GM12878 (cell line): ENCODE measurements around the gene SUPT6H. TPM values are rescaled to one million over a fixed set of nuclear protein-coding genes. Genes with fewer than 3 reads are reported as not detected.
A peak's percentile ranks its signal among the peaks of the same experiment; 100 is the strongest.

Experiments
- CHD4 ChIP-seq: fragments of 200-600 bp; sonication (generic); IDR thresholded peaks from 2 replicates; pipeline ENCODE4 v1.6.1; 2016; ENCODE audit warnings: mild to moderate bottlenecking
- EED ChIP-seq: sonication (generic); IDR thresholded peaks from 2 replicates; pipeline ENCODE4 v1.6.1; 2016; ENCODE audit warnings: antibody characterized with exemption, low read depth
- ETV6 ChIP-seq, 2 experiments: fragments of 450-650 bp in 1 of 2; IDR thresholded peaks in 1 of 2; conservative IDR thresholded peaks in 1 of 2; 2 replicates each; pipeline ENCODE4 v1.6.1; 2014; ENCODE audit warnings: antibody characterized with exemption in 1 of 2, borderline replicate concordance in 1 of 2, low read depth in 1 of 2, mild to moderate bottlenecking in 1 of 2, moderate library complexity in 1 of 2
- GATAD2B ChIP-seq: fragments of 450-650 bp; conservative IDR thresholded peaks from 2 replicates; pipeline ENCODE4 v1.6.1; 2017; ENCODE audit warnings: low read depth, mild to moderate bottlenecking, moderate library complexity
- HDGF ChIP-seq: fragments of 450-650 bp; IDR thresholded peaks from 2 replicates; pipeline ENCODE4 v1.6.1; 2016; ENCODE audit warnings: antibody characterized with exemption
- HSF1 ChIP-seq: fragments of 150-350 bp; IDR thresholded peaks from 2 replicates; pipeline ENCODE4 v1.6.1; 2014; ENCODE audit warnings: mild to moderate bottlenecking, low read depth, low read length
- IRF4 ChIP-seq: IDR thresholded peaks from 2 replicates; pipeline ENCODE4 v1.6.1; 2011; ENCODE audit warnings: low read depth, low read length
- KAT2A ChIP-seq: conservative IDR thresholded peaks from 2 replicates; pipeline ENCODE4 v1.6.1; 2011; ENCODE audit warnings: low read depth, low read length; ENCODE audit not compliant: control insufficient read depth
- LARP7 ChIP-seq: fragments of 450-650 bp; IDR thresholded peaks from 2 replicates; pipeline ENCODE4 v1.6.1; 2017; ENCODE audit warnings: mild to moderate bottlenecking
- NKRF ChIP-seq: fragments of 450-650 bp; conservative IDR thresholded peaks from 2 replicates; pipeline ENCODE4 v1.6.1; 2017; ENCODE audit warnings: mild to moderate bottlenecking, moderate library complexity
- RAD21 ChIP-seq: IDR thresholded peaks from 2 replicates; pipeline ENCODE4 v1.6.1; 2011; ENCODE audit warnings: mild to moderate bottlenecking, low read depth, low read length, moderate library complexity; ENCODE audit not compliant: insufficient read depth
- RUNX3 ChIP-seq: IDR thresholded peaks from 2 replicates; pipeline ENCODE4 v1.6.1; 2012; ENCODE audit warnings: low read length, inconsistent platforms
- SMAD1 ChIP-seq: fragments of 450-650 bp; IDR thresholded peaks from 2 replicates; pipeline ENCODE4 v1.6.1; 2018; ENCODE audit warnings: mild to moderate bottlenecking, low read depth; ENCODE audit not compliant: partially characterized antibody
- TARDBP ChIP-seq: IDR thresholded peaks from 2 replicates; pipeline ENCODE4 v1.6.1; 2016; ENCODE audit warnings: borderline replicate concordance
- ZBTB40 ChIP-seq: fragments of 450-650 bp; IDR thresholded peaks from 2 replicates; pipeline ENCODE4 v1.6.1; 2016; ENCODE audit warnings: mild to moderate bottlenecking, moderate library complexity, borderline replicate concordance
- ZSCAN29 ChIP-seq: fragments of 450-650 bp; IDR thresholded peaks from 2 replicates; pipeline ENCODE4 v1.6.1; 2017; ENCODE audit warnings: mild to moderate bottlenecking, moderate library complexity
- polyA plus RNA-seq, 11 experiments: library from polyadenylated mRNA; depleted of rRNA in 4 of 11; unstranded in 6 of 11; stranded (reverse) in 5 of 11; fragments of >200 nt; fragmentation: Nextera tagmentation in 4 of 11; fragmentation: Illumina TruSeq in 1 of 11; extraction: Ambion mirVana in 4 of 11; extraction: Trizol in 1 of 11; gene quantifications; 1 replicate in 1 of 11; 2 replicates in 10 of 11; pipeline versions ENCODE4 v1.2.1 to v1.2.3, GENCODE V29; 2011 to 2016; ENCODE audit warnings: inconsistent platforms in 2 of 11, missing spikeins in 2 of 11, low read depth in 1 of 11
- total RNA-seq, 4 experiments: library from RNA; depleted of rRNA in 3 of 4; stranded (reverse); fragments of >200 nt in 3 of 4; fragmentation: Illumina TruSeq in 1 of 4; extraction: Trizol in 1 of 4; gene quantifications; 2 replicates each; pipeline versions ENCODE4 v1.2.1 to v1.2.3, GENCODE V29; 2013 to 2021
- TF ChIP-seq, protein P1 (sequence below): fragments of 450-650 bp; IDR thresholded peaks from 2 replicates; pipeline ENCODE4 v1.6.1; 2018; ENCODE audit warnings: mild to moderate bottlenecking, low read depth, moderate library complexity; ENCODE audit not compliant: partially characterized antibody
- TF ChIP-seq, protein P2 (sequence below): IDR thresholded peaks from 2 replicates; pipeline ENCODE4 v1.6.1; 2011; ENCODE audit warnings: low read depth, mild to moderate bottlenecking, low read length, moderate library complexity, borderline replicate concordance; ENCODE audit errors: extremely low read depth

Gene SUPT6H
- total and polyA plus RNA-seq, 10 of the 15 experiments (the other 5 are each of a cell fraction or from before 2014, with no cell fraction given): 1.7 to 58.8 (median 37.7) TPM

DNA sequence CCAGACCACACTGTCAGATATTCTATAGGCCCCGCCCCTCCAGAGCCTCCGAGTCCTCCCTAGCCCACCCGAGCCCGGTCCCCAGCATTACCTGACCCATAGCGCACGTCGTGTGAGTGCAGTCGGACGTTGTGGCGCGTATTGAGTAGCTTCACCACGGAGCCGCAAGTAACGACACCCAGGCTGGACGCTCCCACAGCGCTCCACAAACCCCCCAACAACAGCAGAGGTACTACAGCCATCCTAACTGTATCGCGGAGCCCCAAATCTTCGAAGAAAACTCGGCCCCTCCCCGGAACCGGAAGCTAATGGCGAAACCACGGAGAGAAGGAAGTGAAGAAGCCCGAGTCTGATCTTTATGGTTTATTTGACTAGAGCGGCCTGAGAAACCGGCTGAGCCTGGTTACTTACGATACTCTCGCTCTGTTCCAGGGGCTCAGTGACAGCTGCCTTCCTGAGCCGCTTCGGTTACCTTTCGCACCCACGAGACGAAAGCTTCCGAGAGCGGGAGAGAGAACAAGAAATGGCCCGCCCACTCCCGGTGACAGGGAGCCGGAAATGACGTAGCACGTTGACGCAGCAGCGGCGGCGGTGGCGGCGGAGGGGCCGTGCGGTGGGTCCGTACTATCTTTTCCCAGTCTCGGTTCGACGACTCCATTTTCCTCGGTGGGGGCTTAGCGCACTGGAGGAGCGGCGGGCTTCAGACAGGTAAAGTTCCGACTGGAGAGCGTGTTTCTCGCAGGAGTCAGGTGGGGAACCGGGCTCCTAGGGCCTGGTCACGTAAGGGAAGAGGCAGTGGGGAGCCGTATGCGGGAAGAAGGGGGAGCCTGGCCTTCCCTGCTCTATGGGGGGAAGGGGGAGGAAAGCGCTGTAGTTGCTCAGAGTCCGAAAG lies at the start of gene SUPT6H, which contains the start of gene SDF2 (continued):
- TF ChIP-seq RAD21 (no peak), NKRF (peak; percentile 51; the same call in 1 of the 2 replicates), LARP7 (peak; percentile 74), ETV6 (conservative IDR thresholded peaks at IDR 0.05 in 1 of 2, IDR thresholded peaks at IDR 0.05 in 1 of 2; ENCODE audit: borderline replicate concordance in 1 of 2, low read depth in 1 of 2) (peak in 1 of 2 experiments; percentile 81; a peak in 2 of 4 replicates), ZBTB40 (peak; percentile 96), GATAD2B (peak; percentile 62; the same call in 1 of the 2 replicates), KAT2A (no peak), EED (no peak), CHD4 (no peak), ZSCAN29 (no peak), IRF4 (peak; percentile 43; the same call in 1 of the 2 replicates), RUNX3 (peak; percentile 78), TARDBP (peak; percentile 23; the same call in 1 of the 2 replicates), HSF1 (no peak), SMAD1 (peak; percentile 80), HDGF (peak; percentile 67; the same call in 1 of the 2 replicates)
- TF ChIP-seq, protein P1, sequence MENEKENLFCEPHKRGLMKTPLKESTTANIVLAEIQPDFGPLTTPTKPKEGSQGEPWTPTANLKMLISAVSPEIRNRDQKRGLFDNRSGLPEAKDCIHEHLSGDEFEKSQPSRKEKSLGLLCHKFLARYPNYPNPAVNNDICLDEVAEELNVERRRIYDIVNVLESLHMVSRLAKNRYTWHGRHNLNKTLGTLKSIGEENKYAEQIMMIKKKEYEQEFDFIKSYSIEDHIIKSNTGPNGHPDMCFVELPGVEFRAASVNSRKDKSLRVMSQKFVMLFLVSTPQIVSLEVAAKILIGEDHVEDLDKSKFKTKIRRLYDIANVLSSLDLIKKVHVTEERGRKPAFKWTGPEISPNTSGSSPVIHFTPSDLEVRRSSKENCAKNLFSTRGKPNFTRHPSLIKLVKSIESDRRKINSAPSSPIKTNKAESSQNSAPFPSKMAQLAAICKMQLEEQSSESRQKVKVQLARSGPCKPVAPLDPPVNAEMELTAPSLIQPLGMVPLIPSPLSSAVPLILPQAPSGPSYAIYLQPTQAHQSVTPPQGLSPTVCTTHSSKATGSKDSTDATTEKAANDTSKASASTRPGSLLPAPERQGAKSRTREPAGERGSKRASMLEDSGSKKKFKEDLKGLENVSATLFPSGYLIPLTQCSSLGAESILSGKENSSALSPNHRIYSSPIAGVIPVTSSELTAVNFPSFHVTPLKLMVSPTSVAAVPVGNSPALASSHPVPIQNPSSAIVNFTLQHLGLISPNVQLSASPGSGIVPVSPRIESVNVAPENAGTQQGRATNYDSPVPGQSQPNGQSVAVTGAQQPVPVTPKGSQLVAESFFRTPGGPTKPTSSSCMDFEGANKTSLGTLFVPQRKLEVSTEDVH: peak; percentile 90
- TF ChIP-seq, protein P2, sequence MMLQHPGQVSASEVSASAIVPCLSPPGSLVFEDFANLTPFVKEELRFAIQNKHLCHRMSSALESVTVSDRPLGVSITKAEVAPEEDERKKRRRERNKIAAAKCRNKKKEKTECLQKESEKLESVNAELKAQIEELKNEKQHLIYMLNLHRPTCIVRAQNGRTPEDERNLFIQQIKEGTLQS: peak; percentile 5; the same call in 1 of the 2 replicates
